Ramos (cell line): Measurements from ENCODE around the gene DUOXA2.
"Not testable (repeated sequence)": the region's sequence is repeated elsewhere in the genome, so short reads cannot be mapped to it uniquely, and the experiment has no call there.

Experiments
- in situ Hi-C: fragments of 300-500 bp; cut with MboI; formaldehyde crosslinking; loops from one replicate; pipeline ENCODE4 v1.14.3; 2022; ENCODE audit warnings: low sequenced_read_pairs; ENCODE audit not compliant: unreplicated experiment

The DUOXA2 gene

GRCh38 chr15:45114076-45114750 is at the start of gene DUOXA2, which contains the start of gene DUOX2:
Gene DUOXA2 (plus strand): TSS chr15:45114326. CDS start chr15:45114606, 280 bp downstream.
Gene DUOX2 (minus strand): TSS chr15:45114172. CDS start chr15:45113411, 761 bp downstream.
- in situ Hi-C loops, result no loop called here

- in situ Hi-C loops, result no loop called here
Measured at GRCh38 chr15:45064386-45064785, 49.7 kb upstream of the DUOXA2 start.

GRCh38 chr15:45069942-45070360 is 44.2 kb upstream of the DUOXA2 start:
- in situ Hi-C loops, result not testable (repeated sequence)

GRCh38 chr15:45073602-45074001 is 40.5 kb upstream of the DUOXA2 start:
- in situ Hi-C loops, result not testable (repeated sequence)

GRCh38 chr15:45075440-45076320 is 38.4 kb upstream of the DUOXA2 start:
- in situ Hi-C loops, result not testable (repeated sequence)

GRCh38 chr15:45077391-45077790 is 36.7 kb upstream of the DUOXA2 start:
- in situ Hi-C loops, result not testable (repeated sequence)

- in situ Hi-C loops, result not testable (repeated sequence)
Measured at GRCh38 chr15:45079201-45079600, 34.9 kb upstream of the DUOXA2 start.

- in situ Hi-C loops, result not testable (repeated sequence)
Measured at GRCh38 chr15:45079628-45080246, 34.4 kb upstream of the DUOXA2 start.

GRCh38 chr15:45080593-45080992 is 33.5 kb upstream of the DUOXA2 start:
- in situ Hi-C loops, result not testable (repeated sequence)

GRCh38 chr15:45082412-45082811 is 31.7 kb upstream of the DUOXA2 start:
- in situ Hi-C loops, result not testable (repeated sequence)

GRCh38 chr15:45083223-45083622 is 30.9 kb upstream of the DUOXA2 start:
- in situ Hi-C loops, result no loop called here

GRCh38 chr15:45084163-45084562 is 30.0 kb upstream of the DUOXA2 start:
- in situ Hi-C loops, result no loop called here

GRCh38 chr15:45087513-45087912 is 26.6 kb upstream of the DUOXA2 start:
- in situ Hi-C loops, result no loop called here

GRCh38 chr15:45088801-45089711 is 25.1 kb upstream of the DUOXA2 start:
- in situ Hi-C loops, result no loop called here

GRCh38 chr15:45089712-45090373 is 24.3 kb upstream of the DUOXA2 start:
- in situ Hi-C loops, result no loop called here

GRCh38 chr15:45091161-45091560 is 23.0 kb upstream of the DUOXA2 start:
- in situ Hi-C loops, result no loop called here

GRCh38 chr15:45091576-45091975 is 22.6 kb upstream of the DUOXA2 start:
- in situ Hi-C loops, result no loop called here

- in situ Hi-C loops, result no loop called here
Measured at GRCh38 chr15:45093013-45093412, 21.1 kb upstream of the DUOXA2 start.

- in situ Hi-C loops, result no loop called here
Measured at GRCh38 chr15:45093622-45094357, 20.3 kb upstream of the DUOXA2 start.
